GM18505 (cell line): ENCODE data around the gene FRAS1.
A peak's percentile ranks its signal among the peaks of the same experiment; 100 is the strongest.
"Not testable (repeated sequence)": the region's sequence is repeated elsewhere in the genome, so short reads cannot be mapped to it uniquely, and the experiment has no call there.

Source experiments
- ATAC-seq: cut with Tn5 transposase; IDR thresholded peaks from one replicate; pipeline ENCODE4 v1.9.1; 2021; ENCODE audit not compliant: unreplicated experiment
- POLR2A ChIP-seq: IDR thresholded peaks from 4 replicates; pipeline ENCODE4 v1.6.1; 2011; ENCODE audit warnings: borderline replicate concordance; ENCODE audit not compliant: insufficient read depth, insufficient read length; ENCODE audit errors: extremely low read depth

Gene FRAS1

GRCh38 chr4:78057135-78057599 lies at the start of gene FRAS1:
Gene FRAS1 (plus strand): TSS chr4:78057323. CDS start chr4:78058010, 687 bp downstream.
- no peak for TF ChIP-seq POLR2A
- peak; percentile 37 for ATAC-seq

- ATAC-seq, result not testable (repeated sequence)
Measured at GRCh38 chr4:78011003-78011402, 46.1 kb upstream of the FRAS1 start.

- ATAC-seq, result no peak
- no peak for TF ChIP-seq POLR2A
Measured at GRCh38 chr4:78014889-78015886, 41.9 kb upstream of the FRAS1 start.

GRCh38 chr4:78018271-78019049 lies 38.7 kb upstream of the FRAS1 start:
- ATAC-seq, result no peak
- TF ChIP-seq POLR2A, result no peak

- no peak for ATAC-seq
- TF ChIP-seq POLR2A, result no peak
Measured at GRCh38 chr4:78019414-78019813, 37.7 kb upstream of the FRAS1 start.

- no peak for TF ChIP-seq POLR2A
- no peak for ATAC-seq
Measured at GRCh38 chr4:78020677-78021076, 36.4 kb upstream of the FRAS1 start.

GRCh38 chr4:78022517-78022916 lies 34.6 kb upstream of the FRAS1 start:
- no peak for TF ChIP-seq POLR2A
- ATAC-seq, result no peak

- TF ChIP-seq POLR2A, result no peak
- no peak for ATAC-seq
Measured at GRCh38 chr4:78024085-78024484, 33.0 kb upstream of the FRAS1 start.

- no peak for ATAC-seq
- TF ChIP-seq POLR2A, result no peak
Measured at GRCh38 chr4:78024576-78025091, 32.5 kb upstream of the FRAS1 start.

- no peak for ATAC-seq
- TF ChIP-seq POLR2A, result no peak
Measured at GRCh38 chr4:78031417-78031950, 25.6 kb upstream of the FRAS1 start.

GRCh38 chr4:78032446-78032845 lies 24.7 kb upstream of the FRAS1 start:
- no peak for TF ChIP-seq POLR2A
- no peak for ATAC-seq

GRCh38 chr4:78032929-78033328 lies 24.2 kb upstream of the FRAS1 start:
- TF ChIP-seq POLR2A, result no peak
- no peak for ATAC-seq

- no peak for TF ChIP-seq POLR2A
- ATAC-seq, result no peak
Measured at GRCh38 chr4:78033861-78034260, 23.3 kb upstream of the FRAS1 start.

- no peak for ATAC-seq
- no peak for TF ChIP-seq POLR2A
Measured at GRCh38 chr4:78038704-78039103, 18.4 kb upstream of the FRAS1 start.

- no peak for ATAC-seq
- no peak for TF ChIP-seq POLR2A
Measured at GRCh38 chr4:78039678-78040077, 17.4 kb upstream of the FRAS1 start.
